ENCODE data around the gene TMEM80. TPM values are rescaled to one million over a fixed set of nuclear protein-coding genes. Genes with fewer than 3 reads are reported as not detected.

The TMEM80 gene
- total RNA-seq, 1 donor from 2014 or later: 38.7 TPM

DNA sequence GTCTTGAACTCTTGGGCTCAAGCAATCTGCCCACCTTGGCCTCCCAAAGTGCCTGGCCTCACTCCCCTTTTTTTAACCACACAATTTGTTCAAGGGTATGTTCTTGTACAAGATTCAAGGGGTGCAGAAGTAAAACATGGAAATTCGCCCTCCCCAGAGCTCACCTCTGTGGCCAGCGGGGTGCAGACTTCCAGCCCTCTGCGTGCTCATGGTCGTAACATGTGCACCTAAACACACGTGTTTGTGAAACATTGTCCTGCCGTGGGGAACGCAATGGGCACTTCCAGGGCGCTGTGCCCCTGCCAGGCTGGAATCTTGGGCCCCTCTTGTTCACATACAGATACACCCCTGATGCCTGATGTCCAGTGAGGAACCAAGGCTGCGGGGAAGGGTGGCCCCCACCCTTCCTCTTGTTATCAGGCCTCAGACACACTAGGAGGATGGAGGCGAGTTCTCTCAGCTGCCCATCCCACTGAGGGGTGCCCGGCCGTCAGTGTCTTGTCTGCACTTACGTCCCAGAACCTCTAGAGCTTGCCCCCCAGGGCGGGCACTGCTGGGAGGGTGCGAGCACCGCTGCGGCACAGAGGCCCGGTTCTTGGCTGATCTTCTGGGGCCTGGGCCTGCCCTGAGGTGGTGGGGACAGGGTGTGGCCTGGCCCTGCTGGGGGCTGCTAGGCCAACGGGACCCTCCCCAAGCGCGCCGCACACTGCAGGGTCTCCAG is 6.3 kb downstream of the TMEM80 start:
- Mint-ChIP-seq H3K36me3 (peaks cover 4% of the 10 kb centered on the region), H3K4me1 (peaks cover 12% of the 10 kb centered on the region), H3K9me3 (no peaks in the 10 kb centered on the region), H3K4me3 (no peak overlapping the region), H3K27ac (no peak overlapping the region), H3K27me3 (ENCODE audit: insufficient read depth, low read depth) (peaks cover 10% of the 10 kb centered on the region)
- Histone ChIP-seq H2AFZ (replicated peaks) (no peak overlapping the region), H3K4me2 (no peak overlapping the region), H3K27me3 (peaks cover 16% of the 10 kb centered on the region), H3K27ac (no peak overlapping the region), H3F3A (ENCODE audit: low read depth) (peaks cover 12% of the 10 kb centered on the region), H3K9me3 (ENCODE audit: low read depth) (no peaks in the 10 kb centered on the region), H3K9ac (no peak overlapping the region), H3K79me2 (ENCODE audit: low read depth) (peaks cover 7% of the 10 kb centered on the region), H3K36me3 (no peaks in the 10 kb centered on the region), H4K20me1 (ENCODE audit: low read depth) (peaks cover 16% of the 10 kb centered on the region), H3K4me3 (no peak overlapping the region), H3K4me1 (peaks cover 19% of the 10 kb centered on the region)
- no peak for TF ChIP-seq EZH2phosphoT487 (IDR thresholded peaks at IDR 0.05)
- TF ChIP-seq EZH2 (IDR thresholded peaks at IDR 0.05): no peak
- TF ChIP-seq CTCF (IDR thresholded peaks at IDR 0.05): no peak
- no peak for DNase-seq (ENCODE audit: low spot score)

- H3K4me1 ChIP-seq: peaks cover 15% of the 10 kb centered on the region
- no peaks in the 10 kb centered on the region for H3K9me3 Mint-ChIP-seq
- peaks cover 4% of the 10 kb centered on the region for H3K36me3 Mint-ChIP-seq
- no peak overlapping the region for H3K27ac Mint-ChIP-seq
- H3K9me3 ChIP-seq (ENCODE audit: low read depth): no peaks in the 10 kb centered on the region
- no peak overlapping the region for H3K9ac ChIP-seq
- peaks cover 22% of the 10 kb centered on the region for H3K27me3 ChIP-seq
- H4K20me1 ChIP-seq (ENCODE audit: low read depth): peaks cover 14% of the 10 kb centered on the region
- no peak overlapping the region for H3K27ac ChIP-seq
- no peak for DNase-seq (ENCODE audit: low spot score)
- peaks cover 7% of the 10 kb centered on the region for H3K4me1 Mint-ChIP-seq
- H3K79me2 ChIP-seq (ENCODE audit: low read depth): no peaks in the 10 kb centered on the region
- H3K4me3 ChIP-seq: no peak overlapping the region
- H3K4me3 Mint-ChIP-seq: no peak overlapping the region
- H3K4me2 ChIP-seq: no peak overlapping the region
- H3K27me3 Mint-ChIP-seq (ENCODE audit: insufficient read depth, low read depth): peaks cover 14% of the 10 kb centered on the region
- H3F3A ChIP-seq (ENCODE audit: low read depth): peaks cover 4% of the 10 kb centered on the region
- H3K36me3 ChIP-seq: no peaks in the 10 kb centered on the region
- H2AFZ ChIP-seq (replicated peaks): no peak overlapping the region
- TF ChIP-seq EZH2phosphoT487 (IDR thresholded peaks at IDR 0.05) (no peak), CTCF (IDR thresholded peaks at IDR 0.05) (no peak), EZH2 (IDR thresholded peaks at IDR 0.05) (no peak)
Measured at GRCh38 chr11:702462-703461, 7.1 kb downstream of the TMEM80 start.

DNA sequence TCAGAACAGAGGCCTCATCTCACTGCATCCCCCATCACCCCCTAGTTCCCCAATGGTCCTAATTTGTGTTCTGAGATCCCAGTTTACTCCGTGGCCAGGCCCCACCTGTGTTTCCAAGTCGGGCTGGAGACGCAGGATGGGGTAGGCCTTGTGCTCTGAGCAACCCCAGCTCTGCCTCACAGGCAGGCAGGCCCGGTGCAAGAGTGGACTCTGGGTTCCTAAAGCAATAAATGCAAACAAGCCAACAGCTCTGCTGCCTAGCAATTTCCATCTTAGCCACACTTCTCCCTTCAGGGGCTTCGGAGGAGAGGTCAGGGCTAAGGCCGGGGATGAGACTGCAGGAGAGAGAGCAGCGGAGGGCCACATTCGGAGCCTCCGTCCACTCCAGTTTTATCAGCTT is 7.9 kb downstream of the TMEM80 start:
- H3K9me3 Mint-ChIP-seq: no peaks in the 10 kb centered on the region
- Histone ChIP-seq H3K27me3 (peaks cover 22% of the 10 kb centered on the region), H2AFZ (replicated peaks) (no peak overlapping the region), H3K4me2 (no peak overlapping the region), H3K36me3 (no peaks in the 10 kb centered on the region), H4K20me1 (ENCODE audit: low read depth) (peaks cover 14% of the 10 kb centered on the region), H3K9me3 (ENCODE audit: low read depth) (no peaks in the 10 kb centered on the region), H3K9ac (no peak overlapping the region), H3F3A (ENCODE audit: low read depth) (no peaks in the 10 kb centered on the region), H3K4me1 (peaks cover 15% of the 10 kb centered on the region), H3K79me2 (ENCODE audit: low read depth) (no peaks in the 10 kb centered on the region), H3K4me3 (no peak overlapping the region), H3K27ac (no peak overlapping the region)
- peaks cover 4% of the 10 kb centered on the region for H3K36me3 Mint-ChIP-seq
- peak overlapping the region; percentile 42 for H3K27ac Mint-ChIP-seq
- TF ChIP-seq EZH2 (IDR thresholded peaks at IDR 0.05): no peak
- TF ChIP-seq CTCF (IDR thresholded peaks at IDR 0.05): no peak
- no peak for TF ChIP-seq EZH2phosphoT487 (IDR thresholded peaks at IDR 0.05)
- H3K27me3 Mint-ChIP-seq (ENCODE audit: insufficient read depth, low read depth): peaks cover 14% of the 10 kb centered on the region
- H3K4me3 Mint-ChIP-seq: no peak overlapping the region
- peaks cover 2% of the 10 kb centered on the region for H3K4me1 Mint-ChIP-seq
- DNase-seq (ENCODE audit: low spot score): no peak

Measured in neural progenitor cell (in vitro differentiated cells).